Caco-2 (cell line): ENCODE data around the gene XBP1. TPM values are rescaled to one million over a fixed set of nuclear protein-coding genes. Genes with fewer than 3 reads are reported as not detected.

Source experiments
- BruUV-seq: library from RNA; stranded (reverse); fragments of 400-500 nt; replicated peaks from 2 replicates; lab custom pipeline; 2021; lab: Mats Ljungman, UMichigan
- CTCF ChIA-PET: fragments of 300-600 bp; sonication (Branson Sonifier 250); formaldehyde crosslinking; loops from one replicate; lab custom pipeline; 2022; ENCODE audit warnings: antibody characterized with exemption; lab: Charles Lee
- POLR2A ChIA-PET: fragments of 300-600 bp; sonication (Branson Sonifier 250); formaldehyde crosslinking; loops from one replicate; lab custom pipeline; 2022; ENCODE audit warnings: antibody characterized with exemption; lab: Charles Lee
- DNase-seq, 2 experiments: peaks; one replicate each; pipeline versions ENCODE4 v3.0.0 to v3.0.0-alpha.2; 2020 to 2022
- H3K27me3 ChIP-seq: replicated peaks from 2 replicates; pipeline ENCODE4 v1.6.0; 2011; ENCODE audit warnings: low read length; ENCODE audit not compliant: control insufficient read depth, insufficient read depth
- H3K36me3 ChIP-seq: 2 replicates; pipeline ENCODE4 v1.5.1; 2011; ENCODE audit warnings: low read length; ENCODE audit not compliant: control insufficient read depth, insufficient read depth
- H3K4me1 ChIP-seq: fragments of 250-450 bp; sonication (Bioruptor Pico); 2 replicates; pipeline ENCODE4 v1.5.1; 2020; ENCODE audit warnings: mild to moderate bottlenecking
- H3K4me3 ChIP-seq: 2 replicates; pipeline ENCODE4 v1.5.1; 2011; ENCODE audit warnings: low read depth, mild to moderate bottlenecking, control low read depth, low read length
- H3K9me3 ChIP-seq: fragments of 250-450 bp; sonication (Bioruptor Pico); 2 replicates; pipeline ENCODE4 v1.5.1; 2020; ENCODE audit warnings: mild to moderate bottlenecking, moderate library complexity
- H3K27ac Mint-ChIP-seq: one replicate; pipeline ENCODE4 v1.8.0; 2022; ENCODE audit warnings: mixed read lengths; ENCODE audit not compliant: unreplicated experiment
- H3K27me3 Mint-ChIP-seq: one replicate; pipeline ENCODE4 v1.8.0; 2022; ENCODE audit warnings: mixed read lengths; ENCODE audit not compliant: insufficient read depth, unreplicated experiment
- H3K36me3 Mint-ChIP-seq: one replicate; pipeline ENCODE4 v1.8.0; 2022; ENCODE audit warnings: mild to moderate bottlenecking, mixed read lengths; ENCODE audit not compliant: insufficient read depth, unreplicated experiment
- H3K4me1 Mint-ChIP-seq: one replicate; pipeline ENCODE4 v1.8.0; 2022; ENCODE audit warnings: low read depth, mixed read lengths; ENCODE audit not compliant: unreplicated experiment
- H3K4me3 Mint-ChIP-seq: one replicate; pipeline ENCODE4 v1.8.0; 2022; ENCODE audit warnings: mild to moderate bottlenecking, moderate library complexity, mixed read lengths; ENCODE audit not compliant: unreplicated experiment
- H3K9me3 Mint-ChIP-seq: one replicate; pipeline ENCODE4 v1.8.0; 2022; ENCODE audit warnings: mixed read lengths; ENCODE audit not compliant: unreplicated experiment
- CTCF ChIP-seq, 2 experiments: fragments of 200-600 bp in 1 of 2; IDR thresholded peaks; 1 replicate in 1 of 2; 2 replicates in 1 of 2; pipeline versions ENCODE4 v1.5.1 to v1.8.0; 2011 to 2022; ENCODE audit warnings: antibody characterized with exemption in 1 of 2, control low read depth in 1 of 2, inconsistent platforms in 1 of 2, low read depth in 1 of 2, low read length in 1 of 2, mild to moderate bottlenecking in 1 of 2, moderate library complexity in 1 of 2; ENCODE audit not compliant: insufficient read depth in 1 of 2, severe bottlenecking in 1 of 2, unreplicated experiment in 1 of 2
- intact Hi-C: fragments of 100-400 bp; cut with micrococcal nuclease; formaldehyde crosslinking; loops from one replicate; pipeline ENCODE4 v1.10.0; 2022; ENCODE audit not compliant: unreplicated experiment
- total RNA-seq: library from RNA; stranded (reverse); gene quantifications from 2 replicates; pipeline ENCODE4 v1.2.3, GENCODE V29; 2022

XBP1 gene
- total RNA-seq, 1 experiment from 2014 or later, result 215 TPM

DNA sequence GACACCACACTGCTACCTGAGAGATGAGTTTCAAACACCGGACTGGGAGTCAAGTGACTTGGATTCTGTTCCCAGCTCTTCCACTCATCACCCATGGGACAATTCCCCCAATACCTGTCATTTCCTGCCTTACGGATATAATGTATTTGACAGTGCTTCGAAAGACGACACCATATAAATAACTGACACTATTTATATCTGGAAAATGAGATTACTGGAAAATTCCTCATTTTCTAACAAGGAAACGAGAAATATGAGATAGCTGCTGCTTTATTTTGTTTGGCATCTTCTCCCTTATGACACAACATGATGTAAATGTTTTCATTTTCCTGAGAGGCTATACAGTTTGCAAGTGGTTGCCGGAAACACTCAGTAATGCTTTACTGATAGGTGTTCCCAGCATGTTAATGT lies 49.9 kb downstream of the XBP1 start:
- POLR2A ChIA-PET, result no interaction called here
- no peak for DNase-seq
- Mint-ChIP-seq H3K36me3 (peaks cover 35% of the 10 kb centered on the region), H3K27me3 (no peaks in the 10 kb centered on the region), H3K9me3 (no peaks in the 10 kb centered on the region), H3K4me3 (no peak overlapping the region), H3K4me1 (no peaks in the 10 kb centered on the region), H3K27ac (no peak overlapping the region)
- CTCF ChIA-PET, result no interaction called here
- Histone ChIP-seq H3K4me3 (no peak overlapping the region), H3K27me3 (no peaks in the 10 kb centered on the region), H3K36me3 (no peaks in the 10 kb centered on the region; the same call in 1 of the 2 replicates), H3K9me3 (no peaks in the 10 kb centered on the region; the same call in 1 of the 2 replicates), H3K4me1 (no peaks in the 10 kb centered on the region)
- BruUV-seq, result no TSS peak
- intact Hi-C loops, result no loop called here
- TF ChIP-seq CTCF (IDR thresholded peaks at IDR 0.05; ENCODE audit: insufficient read depth in 1 of 2, low read depth in 1 of 2, low read length in 1 of 2, severe bottlenecking in 1 of 2, unreplicated experiment in 1 of 2), result no peak

Other genes starting within 250 kb of the XBP1 start
- gene TTC28, start 120.7 kb downstream of the XBP1 start, total RNA-seq, result 12.0 and 12.9 TPM in 2 replicates
- gene CHEK2, start 58.7 kb downstream of the XBP1 start, total RNA-seq, result 34.0 and 38.0 TPM in 2 replicates
- 8.2 and 11.4 TPM in 2 replicates for gene HSCB, start 58.5 kb downstream of the XBP1 start, total RNA-seq
- gene CCDC117, start 27.9 kb downstream of the XBP1 start, total RNA-seq, result 27.8 and 33.1 TPM in 2 replicates
- gene ZNRF3, start 83.0 kb upstream of the XBP1 start, total RNA-seq, result 37.9 and 41.1 TPM in 2 replicates